ENCODE measurements around the gene ZEB2.

Gene ZEB2

GRCh38 chr2:144468823-144469595, 50.9 kb downstream of the ZEB2 start:
- no peak for DNase-seq

GRCh38 chr2:144467502-144468137, 52.3 kb downstream of the ZEB2 start:
- DNase-seq = no peak

DNA sequence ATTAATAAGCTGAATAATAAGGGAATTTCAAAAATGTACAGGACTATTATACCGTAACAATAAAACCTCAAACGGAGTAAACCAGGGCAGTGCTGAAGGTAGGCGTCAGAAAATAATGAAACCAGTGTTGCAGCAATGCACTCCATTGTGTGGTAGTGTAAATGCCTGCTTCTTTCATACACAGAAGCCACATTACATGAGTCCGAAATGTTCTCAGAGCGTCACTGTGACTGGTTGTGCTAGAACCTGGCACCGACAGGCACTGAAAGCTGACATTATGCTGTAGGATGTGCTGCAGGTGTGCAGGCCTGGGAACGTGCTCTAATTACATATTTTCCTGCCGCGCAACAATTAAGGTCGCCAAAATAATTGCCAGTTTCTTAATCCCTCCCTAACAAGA, 53.3 kb downstream of the ZEB2 start:
- no peak for DNase-seq

DNA sequence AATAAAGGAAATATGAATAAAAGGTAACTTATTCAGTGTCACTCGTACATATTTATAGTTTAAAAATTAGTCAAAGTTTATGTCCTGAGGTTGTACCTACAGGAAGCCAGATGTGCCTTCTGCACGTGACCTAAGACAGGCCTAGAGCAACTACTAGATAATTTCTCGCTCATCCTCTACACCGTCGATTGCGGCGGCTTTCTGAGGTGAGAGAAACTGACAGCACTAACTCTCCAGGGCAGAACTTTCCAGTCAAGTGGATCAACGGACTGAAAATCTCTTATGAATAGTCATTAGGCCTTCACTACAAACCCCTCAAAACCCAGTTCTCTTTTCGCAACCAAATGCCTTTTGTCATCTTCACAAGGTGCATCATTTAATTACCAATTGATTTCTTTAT, 54.2 kb downstream of the ZEB2 start:
- no peak for DNase-seq

GRCh38 chr2:144464730-144465129, 55.2 kb downstream of the ZEB2 start:
- no peak for DNase-seq

- no peak for DNase-seq
Observed at GRCh38 chr2:144463266-144463665, 56.7 kb downstream of the ZEB2 start.

DNA sequence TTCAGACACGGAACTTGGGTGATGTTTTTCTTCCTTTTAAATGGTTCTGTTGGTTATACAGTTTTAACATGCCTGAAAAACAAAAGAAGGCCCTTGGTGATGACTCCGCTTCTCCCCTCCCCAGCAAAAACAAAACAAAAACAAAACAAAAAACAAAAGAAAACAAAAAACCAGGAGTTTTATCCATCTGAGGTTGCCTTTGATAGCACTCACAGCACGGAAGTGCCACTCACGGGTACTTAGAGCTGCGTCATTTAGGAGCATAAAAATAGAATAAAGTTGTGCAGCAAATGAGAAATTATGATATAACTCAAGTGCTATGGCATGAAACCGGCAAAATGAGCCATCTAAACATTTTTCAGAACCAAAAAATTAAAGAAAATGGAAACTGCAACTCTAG, 57.7 kb downstream of the ZEB2 start:
- no peak for DNase-seq

DNA sequence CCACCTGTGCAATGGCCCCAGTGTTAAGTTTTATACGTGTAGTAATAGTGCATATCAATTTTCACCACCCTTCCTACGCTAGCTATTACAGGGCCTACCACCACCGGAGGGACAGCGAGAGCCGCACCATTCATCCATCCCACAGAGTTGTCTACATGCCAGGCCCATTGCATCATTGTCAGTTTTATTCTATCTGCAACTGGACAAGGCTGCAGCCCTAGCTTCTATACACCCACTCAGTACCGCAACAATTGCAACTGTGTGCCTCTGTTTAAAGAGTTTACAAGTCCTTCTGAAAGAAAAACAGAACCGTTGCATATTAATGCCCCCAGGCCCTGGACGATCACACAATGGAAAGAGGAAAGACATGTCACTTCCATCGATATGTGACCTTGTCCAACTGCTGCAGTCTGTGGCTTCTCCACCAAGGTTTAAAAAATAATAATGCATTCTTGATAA, 58.6 kb downstream of the ZEB2 start:
- DNase-seq = no peak

DNA sequence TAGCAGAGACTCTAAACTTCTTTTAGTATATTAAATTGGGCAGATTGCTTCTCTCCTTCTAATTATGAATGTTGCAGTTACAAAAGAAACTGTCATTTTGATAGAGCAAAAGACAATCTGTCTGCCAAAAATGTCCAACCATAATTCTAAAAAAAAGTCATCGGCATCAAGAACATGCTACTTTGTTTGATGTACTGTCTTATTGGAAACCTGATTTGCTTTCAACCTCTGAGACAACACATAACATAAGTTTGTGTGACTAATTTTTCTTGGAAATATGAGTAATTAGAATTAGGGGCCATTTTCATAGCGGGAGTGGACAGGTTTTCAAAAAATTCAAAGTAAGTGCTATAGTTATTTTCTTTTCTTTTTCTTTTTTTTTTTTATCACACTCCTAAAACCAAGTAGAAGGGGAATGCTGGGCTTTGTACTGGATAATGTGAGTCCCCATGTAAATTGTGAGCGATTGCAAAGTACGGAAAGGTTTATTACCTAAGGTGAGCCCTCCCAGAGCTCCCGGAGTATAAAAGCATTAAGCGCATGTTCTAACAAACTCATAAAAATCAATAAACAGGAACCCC, 59.1 kb downstream of the ZEB2 start:
- no peak for DNase-seq

GRCh38 chr2:144459937-144460336, 60.0 kb downstream of the ZEB2 start:
- DNase-seq = no peak

DNA sequence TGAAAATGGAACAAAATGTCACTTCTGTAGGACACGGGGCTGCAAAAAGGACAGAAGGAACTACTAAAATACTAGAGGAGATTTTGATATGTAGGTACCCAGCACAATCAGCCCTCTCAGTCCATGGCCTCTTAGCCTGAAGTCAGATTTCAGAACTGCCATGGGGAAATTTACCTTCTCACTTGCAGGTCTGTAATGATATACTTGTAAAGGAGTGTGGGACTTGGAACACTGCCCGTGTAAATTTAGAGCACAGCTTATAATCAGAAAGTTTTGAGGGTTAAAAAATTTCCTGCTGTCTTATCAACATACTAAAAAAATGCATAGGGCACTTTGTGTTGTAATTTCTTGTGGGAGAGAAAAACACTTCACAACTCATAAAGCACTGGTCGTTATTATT, 60.6 kb downstream of the ZEB2 start:
- DNase-seq = no peak

DNA sequence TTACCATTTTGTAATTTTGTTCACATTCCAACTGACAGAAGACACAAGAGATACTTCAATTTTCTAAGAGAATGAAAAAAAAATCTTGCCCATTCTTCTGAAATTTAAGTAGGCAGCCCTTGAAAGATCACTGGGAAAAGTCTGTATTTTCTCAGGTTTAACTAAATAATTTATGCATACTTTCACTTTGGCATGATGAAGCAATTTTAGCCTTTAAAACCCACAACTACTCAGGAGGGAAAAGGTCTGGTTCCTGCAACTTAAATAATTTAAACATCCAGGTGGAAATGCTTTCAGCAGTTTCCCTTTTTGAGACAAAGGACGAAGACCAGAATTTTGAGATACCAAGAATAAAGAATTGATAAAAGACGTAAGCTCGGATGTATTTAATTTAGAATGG, 61.4 kb downstream of the ZEB2 start:
- no peak for DNase-seq

- peak in 1 of 2 experiments; percentile 45 for DNase-seq
Observed at GRCh38 chr2:144456680-144457079, 63.2 kb downstream of the ZEB2 start.

DNA sequence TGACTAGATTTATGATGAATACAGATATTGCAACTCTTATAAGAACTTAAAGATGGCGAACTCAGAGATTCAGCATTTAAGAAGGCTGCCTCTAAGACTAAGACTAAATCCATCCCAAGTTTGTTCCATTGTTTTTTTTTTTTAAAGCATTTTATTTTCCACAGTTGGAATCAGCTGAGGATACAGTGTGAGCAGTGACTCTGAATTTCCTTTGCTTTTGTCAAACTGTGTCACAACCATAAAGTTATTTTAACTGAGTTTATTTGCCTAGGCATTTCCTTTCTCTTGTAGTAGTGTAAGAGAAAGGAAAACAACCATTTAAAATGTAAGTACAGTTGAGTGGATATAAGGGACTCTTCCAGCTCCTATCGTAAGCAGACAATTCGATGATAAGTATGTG, 63.9 kb downstream of the ZEB2 start:
- DNase-seq = no peak

DNA sequence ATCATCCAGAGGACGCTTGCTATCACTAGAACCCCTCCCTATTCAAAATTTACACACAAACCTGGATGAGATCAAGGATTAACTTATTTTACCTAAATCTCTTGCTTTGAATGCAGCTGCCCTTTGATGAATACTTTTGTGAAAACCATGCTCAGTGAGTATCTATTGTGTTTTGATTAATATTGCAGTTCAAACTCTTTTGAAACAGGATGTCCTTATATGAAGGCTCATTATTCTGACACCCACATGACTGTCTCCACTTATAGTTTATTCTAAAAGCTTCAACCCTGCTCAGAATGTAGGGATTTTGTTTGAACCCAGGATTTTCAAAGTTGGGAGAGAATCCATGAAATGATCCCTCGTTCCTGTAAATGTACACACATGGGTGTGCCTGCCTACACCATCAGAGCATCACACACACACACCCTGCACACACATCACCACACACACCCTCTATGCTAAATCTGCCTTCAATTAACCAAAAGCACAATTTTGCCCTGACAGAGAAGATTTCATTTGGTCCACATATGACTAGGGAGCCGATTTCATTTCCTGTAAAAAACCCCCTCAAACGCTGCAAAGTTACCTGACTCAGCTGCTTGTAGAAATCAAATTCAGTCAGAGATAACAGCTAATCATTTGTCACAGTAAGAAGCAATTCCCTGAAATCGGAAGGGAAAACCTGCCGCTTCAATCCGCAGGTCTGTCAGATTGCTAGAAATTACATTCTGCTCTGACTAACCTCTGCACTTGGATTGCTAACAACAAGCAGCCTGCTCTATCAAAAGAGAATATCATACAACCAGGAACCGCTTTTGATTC, 65.2 kb downstream of the ZEB2 start:
- no peak for DNase-seq

GRCh38 chr2:144453486-144454158, 66.3 kb downstream of the ZEB2 start:
- no peak for DNase-seq

DNA sequence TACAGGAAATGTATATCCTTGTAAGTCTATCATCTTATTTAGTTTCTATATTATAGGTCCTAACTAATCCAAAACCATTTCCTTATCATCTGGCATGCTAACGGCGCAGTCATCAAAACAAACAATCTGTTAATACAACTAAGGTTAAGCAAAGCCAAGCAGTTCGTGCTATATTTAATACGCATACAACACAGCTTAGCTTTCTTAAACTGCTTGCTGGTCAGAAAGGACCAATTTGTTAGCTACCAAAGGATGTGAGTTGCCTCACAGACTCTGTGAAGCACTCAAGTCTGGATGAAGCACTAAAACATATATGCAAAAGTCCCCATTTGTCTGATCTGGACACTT, 67.0 kb downstream of the ZEB2 start:
- DNase-seq = no peak

GRCh38 chr2:144452169-144452988, 67.5 kb downstream of the ZEB2 start:
- no peak for DNase-seq

DNA sequence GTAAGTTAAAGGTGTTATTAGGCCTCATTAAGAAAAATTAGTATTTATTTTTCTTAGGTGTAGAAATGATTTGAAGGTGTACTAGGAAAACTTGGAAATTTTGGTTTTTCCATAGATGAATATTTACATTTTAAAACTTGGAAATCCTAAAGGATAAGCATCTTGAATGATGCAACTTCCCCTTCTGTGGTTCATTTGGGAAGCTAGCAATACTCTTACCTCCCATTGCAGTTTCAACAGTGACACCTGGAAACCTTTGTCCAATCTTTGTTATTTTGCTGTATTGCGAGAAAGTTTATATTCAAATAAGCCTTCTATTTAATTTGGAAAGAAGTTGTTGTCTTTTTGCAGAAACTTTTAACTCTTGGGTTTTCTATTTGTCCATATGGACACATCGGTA, 68.5 kb downstream of the ZEB2 start:
- DNase-seq = no peak

GRCh38 chr2:144449028-144449406, 70.9 kb downstream of the ZEB2 start:
- peak in 1 of 2 experiments; percentile 42 for DNase-seq

DNA sequence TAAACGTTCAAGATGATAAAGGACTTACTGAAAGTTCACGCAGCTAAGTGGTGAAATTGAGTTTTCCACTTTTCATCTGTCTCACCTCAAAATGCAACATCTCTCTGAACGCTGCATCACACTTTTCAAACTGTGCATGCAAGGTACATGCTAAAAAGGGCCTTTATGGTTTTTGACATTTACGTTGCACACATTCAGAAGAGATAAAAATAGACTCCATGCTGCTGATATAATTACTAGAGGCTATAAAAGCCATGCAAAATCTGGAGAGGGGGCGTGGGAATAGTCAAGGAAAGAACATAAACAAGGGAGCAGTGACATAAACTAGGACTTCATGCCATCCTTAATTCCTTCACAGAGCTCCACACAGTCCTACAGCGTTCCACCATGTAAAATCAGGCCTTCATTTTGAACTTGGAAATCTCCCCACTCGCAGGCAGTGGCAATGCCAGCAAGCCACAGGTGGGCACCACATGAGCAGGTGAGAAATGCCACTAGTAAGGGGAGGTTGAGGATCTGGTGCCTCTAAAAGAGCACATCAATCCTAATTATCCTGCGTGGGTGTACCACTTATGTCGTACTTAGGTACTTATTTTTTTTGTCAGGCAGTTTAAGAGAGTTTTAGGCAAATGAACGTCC, 71.4 kb downstream of the ZEB2 start:
- DNase-seq = peak in 1 of 2 experiments; percentile 38

Measured in NCI-H526 (cell line).